ENCODE data around the gene MYH2.

Gene MYH2

DNA sequence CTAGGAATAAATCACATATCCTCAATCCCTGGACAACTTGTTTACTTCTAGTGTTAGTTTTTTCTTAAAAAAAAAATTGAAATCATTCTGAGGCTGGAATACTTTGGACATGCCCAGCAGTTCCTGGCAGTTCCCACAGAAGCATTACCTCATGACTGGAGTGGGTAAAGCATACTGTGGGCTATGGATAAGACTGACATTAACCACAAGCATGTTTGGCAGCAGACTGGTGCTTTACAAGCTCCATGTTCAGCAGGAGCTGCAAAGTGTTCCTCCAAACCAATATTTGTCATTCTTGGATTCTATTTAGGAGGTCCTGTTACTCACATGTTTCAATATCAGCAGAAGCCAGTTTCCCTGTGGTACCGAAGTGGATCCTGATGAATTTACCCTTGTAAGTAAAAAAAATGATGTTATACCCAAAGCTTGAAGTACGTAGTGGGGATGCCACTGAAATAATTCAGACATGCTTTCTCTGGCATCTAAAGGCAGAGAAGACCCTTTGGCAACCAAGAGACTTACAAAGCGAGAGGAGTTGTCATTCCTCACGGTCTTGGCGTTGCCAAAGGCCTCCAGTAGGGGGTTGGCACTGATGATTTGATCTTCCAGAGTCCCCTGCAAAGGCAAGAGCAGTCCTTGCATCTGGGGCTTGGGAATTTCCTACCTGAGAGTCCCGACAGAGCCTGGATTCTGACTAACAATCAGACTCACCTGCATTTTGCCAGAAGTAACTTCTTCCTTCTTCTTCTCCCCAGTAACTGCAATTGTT lies 36.0 kb downstream of the MYH2 start:
- no peak for DNase-seq

DNA sequence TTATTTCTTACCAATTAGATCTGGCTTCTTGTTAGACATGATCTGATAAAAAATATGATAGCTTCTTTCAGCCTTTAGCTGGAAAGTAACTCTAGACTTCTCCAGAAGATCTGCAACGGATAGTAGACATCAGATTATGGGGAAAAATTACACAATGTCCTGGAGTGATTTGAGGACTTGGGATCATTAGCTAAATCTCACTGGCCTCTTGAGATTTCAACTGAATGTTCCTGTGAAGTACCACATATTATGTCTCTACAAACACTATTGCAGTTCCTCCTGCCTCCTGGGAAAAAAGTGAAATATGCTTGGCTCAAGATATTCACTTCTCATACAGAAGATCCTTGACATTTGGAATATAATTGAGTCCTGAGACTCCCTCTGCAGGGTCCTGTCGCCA lies 36.6 kb downstream of the MYH2 start:
- DNase-seq, result no peak

DNA sequence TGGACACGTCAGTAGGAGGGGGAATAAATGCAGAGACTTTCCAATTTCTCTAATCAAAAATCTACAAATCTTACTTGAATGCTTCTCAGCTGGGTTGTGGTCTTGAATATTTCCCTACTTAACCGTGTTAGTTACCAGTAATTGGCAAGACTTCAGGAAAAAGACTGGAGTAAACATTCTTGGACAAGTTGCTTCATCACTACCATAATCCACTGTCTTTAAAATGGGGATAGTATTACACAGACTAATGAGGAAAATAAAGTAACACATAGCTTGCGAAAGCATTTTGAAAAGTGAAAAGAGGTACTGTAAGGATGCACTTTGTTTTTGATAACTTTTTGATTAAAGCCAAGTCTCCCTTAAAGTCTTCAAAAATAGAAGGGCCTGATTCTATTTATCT lies 49.5 kb downstream of the MYH2 start:
- DNase-seq, result no peak

DNA sequence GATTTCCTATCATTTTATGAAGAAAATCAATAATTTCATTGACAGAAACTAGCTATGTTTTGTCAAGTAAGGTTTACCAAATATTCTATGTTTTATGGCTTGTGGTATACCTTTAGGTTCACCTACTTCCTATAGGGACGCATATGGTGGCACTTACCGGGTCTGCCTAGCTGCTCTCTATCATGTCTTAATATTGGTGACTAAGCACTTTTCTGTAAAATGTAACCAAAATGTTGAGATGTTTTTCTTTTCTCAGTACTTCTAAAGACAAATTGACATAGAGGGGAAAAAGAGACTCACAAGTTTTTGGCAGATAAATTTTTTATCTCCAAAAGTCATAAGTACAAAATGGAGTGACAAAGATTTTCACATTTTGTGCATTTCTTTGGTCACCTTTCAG lies 57.5 kb downstream of the MYH2 start:
- DNase-seq, result no peak

DNA sequence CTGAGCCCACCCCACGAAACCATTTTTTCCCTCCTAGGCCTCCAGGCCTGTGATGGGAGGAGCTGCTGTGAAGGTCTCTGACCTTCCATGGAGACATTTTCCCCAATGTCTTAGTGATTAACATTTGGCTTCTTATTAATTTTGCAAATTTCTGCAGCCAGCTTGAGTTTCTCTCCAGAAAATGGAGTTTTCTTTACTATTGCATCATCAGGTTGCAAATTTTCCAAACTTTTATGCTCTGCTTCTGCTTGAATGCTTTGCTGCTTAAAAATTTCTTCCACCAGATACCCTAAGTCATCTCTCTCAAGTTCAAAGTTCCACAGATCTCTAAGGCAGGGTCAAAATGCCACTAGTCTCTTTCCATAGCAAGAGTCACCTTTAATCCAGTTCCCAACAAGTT lies 67.2 kb downstream of the MYH2 start:
- no peak for DNase-seq

DNA sequence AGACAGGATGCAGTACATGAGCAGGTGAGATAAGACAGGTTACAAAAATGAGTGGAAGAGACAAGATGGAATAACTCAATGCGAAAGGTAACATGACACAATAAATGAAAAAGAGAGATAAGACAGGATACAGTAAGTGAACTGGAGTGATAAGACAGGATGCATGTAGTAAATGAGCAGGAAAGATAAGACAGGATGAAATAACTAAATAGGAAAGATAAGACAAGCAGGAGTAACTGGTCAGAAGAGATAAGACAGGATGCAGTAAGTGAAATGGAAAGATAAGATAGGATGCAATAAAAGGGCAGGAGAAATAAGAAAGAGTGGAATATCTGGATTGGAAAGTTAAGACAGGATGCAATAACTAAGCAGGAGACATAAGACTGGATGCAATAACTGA lies 71.8 kb downstream of the MYH2 start:
- DNase-seq, result no peak

DNA sequence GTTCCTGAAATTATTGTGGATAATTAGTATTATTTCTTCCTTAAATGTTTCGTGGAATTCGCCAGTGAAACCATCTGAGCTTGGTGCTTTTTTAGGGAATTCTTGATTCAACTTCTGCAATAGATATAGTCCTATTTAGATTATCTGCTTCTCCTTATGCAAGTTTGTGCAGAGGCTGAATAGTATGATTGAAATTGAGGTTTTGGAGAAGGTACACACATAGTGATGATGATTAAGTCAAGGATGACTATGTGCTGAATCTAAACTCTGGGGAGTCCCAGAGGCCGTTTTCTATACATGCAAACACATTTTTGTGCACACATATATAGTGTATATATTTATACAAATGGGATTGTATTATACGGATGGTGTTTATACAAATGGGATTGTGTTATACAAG lies 74.9 kb downstream of the MYH2 start:
- DNase-seq, result no peak

DNA sequence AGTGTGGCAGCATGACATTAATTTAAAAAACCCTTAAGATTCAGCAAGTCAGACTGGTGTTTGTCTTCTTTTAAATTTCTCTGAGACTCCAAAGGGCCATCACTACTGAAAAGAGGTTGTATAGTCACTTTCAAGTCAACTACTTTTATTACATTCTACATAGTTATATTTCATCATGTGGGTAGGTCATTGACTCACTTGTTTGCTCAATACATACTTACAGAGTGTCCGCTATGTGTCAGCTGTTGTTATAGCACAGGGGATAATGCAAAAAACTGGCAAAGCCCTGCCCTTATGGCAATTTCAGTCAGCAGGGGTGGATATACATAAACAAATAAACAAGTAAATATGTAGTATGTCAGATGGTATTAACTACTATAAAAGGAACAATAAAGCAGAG lies 77.6 kb downstream of the MYH2 start:
- no peak for DNase-seq

Measured in activated CD4-positive, CD25-positive, alpha-beta regulatory T cell (primary cell).